Activated CD4-positive, alpha-beta memory T cell treated with anti-CD3 and anti-CD28 coated beads, Interleukin-2, amount 10 ng/mL, durations not matched to agents 7 days and 5 days (primary cell): Measurements from ENCODE around the gene TNS3. TPM values are rescaled to one million over a fixed set of nuclear protein-coding genes. Genes with fewer than 3 reads are reported as not detected.

ENCODE experiments used
- CTCF ChIA-PET: fragments of 350-600 bp; sonication (Branson Sonifier 250); formaldehyde crosslinking; loops from one replicate; lab custom pipeline; 2021; ENCODE audit warnings: antibody characterized with exemption, inconsistent platforms; lab: Charles Lee
- POLR2A ChIA-PET: fragments of 350-600 bp; sonication (Branson Sonifier 250); formaldehyde crosslinking; loops from one replicate; lab custom pipeline; 2021; ENCODE audit warnings: antibody characterized with exemption; lab: Charles Lee
- DNase-seq: peaks from one replicate; pipeline ENCODE4 v3.0.0-alpha.2; 2020
- H3K27ac Mint-ChIP-seq: one replicate; pipeline ENCODE4 v1.8.0; 2021; ENCODE audit warnings: mild to moderate bottlenecking, mixed read lengths
- H3K27me3 Mint-ChIP-seq: one replicate; pipeline ENCODE4 v1.8.0; 2021; ENCODE audit warnings: mixed read lengths
- H3K36me3 Mint-ChIP-seq: one replicate; pipeline ENCODE4 v1.8.0; 2021; ENCODE audit warnings: low read depth, mixed read lengths
- H3K4me1 Mint-ChIP-seq: one replicate; pipeline ENCODE4 v1.8.0; 2021; ENCODE audit warnings: mixed read lengths
- H3K4me3 Mint-ChIP-seq: one replicate; pipeline ENCODE4 v1.8.0; 2021; ENCODE audit warnings: mild to moderate bottlenecking, mixed read lengths
- H3K9me3 Mint-ChIP-seq: one replicate; pipeline ENCODE4 v1.8.0; 2021; ENCODE audit warnings: mixed read lengths
- total RNA-seq, 2 experiments: library from RNA; stranded (reverse); gene quantifications; one replicate each; pipeline ENCODE4 v1.2.3, GENCODE V29; 2021

Gene TNS3
- total RNA-seq, 2 experiments from 2014 or later = 0.15 to 0.18 TPM

DNA sequence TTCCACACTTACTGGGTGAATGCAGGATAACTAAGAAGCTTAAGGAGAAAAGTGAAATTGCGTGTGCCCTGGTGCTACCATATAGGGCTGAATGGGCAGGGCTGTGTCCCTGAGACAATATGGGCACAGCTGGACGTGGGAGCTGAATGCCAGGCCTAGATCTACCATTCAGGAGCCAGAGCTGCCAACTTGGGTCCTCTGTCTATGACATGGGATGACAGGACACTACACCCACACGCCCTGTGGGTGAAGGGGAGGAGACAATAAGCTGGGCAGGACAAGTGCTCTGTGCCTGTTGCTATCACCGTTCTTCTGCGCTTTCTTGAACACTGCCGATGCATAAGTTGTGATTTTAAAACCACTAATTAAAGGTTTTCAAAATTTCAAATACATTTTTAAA, 293.9 kb downstream of the TNS3 start:
- H3K36me3 Mint-ChIP-seq = no peaks in the 10 kb centered on the region
- ChIA-PET CTCF (no interaction called here), POLR2A (no interaction called here)
- H3K4me3 Mint-ChIP-seq = no peak overlapping the region
- no peak overlapping the region for H3K27ac Mint-ChIP-seq
- H3K4me1 Mint-ChIP-seq = peaks cover 8% of the 10 kb centered on the region
- H3K9me3 Mint-ChIP-seq = no peaks in the 10 kb centered on the region
- no peak for DNase-seq
- H3K27me3 Mint-ChIP-seq = no peaks in the 10 kb centered on the region

- no peak overlapping the region for H3K27ac Mint-ChIP-seq
- CTCF ChIA-PET = no interaction called here
- DNase-seq = no peak
- no peaks in the 10 kb centered on the region for H3K9me3 Mint-ChIP-seq
- H3K36me3 Mint-ChIP-seq = no peaks in the 10 kb centered on the region
- H3K4me1 Mint-ChIP-seq = no peaks in the 10 kb centered on the region
- POLR2A ChIA-PET = no interaction called here
- no peaks in the 10 kb centered on the region for H3K27me3 Mint-ChIP-seq
- H3K4me3 Mint-ChIP-seq = no peak overlapping the region
Observed at GRCh38 chr7:47285860-47286491, 295.9 kb downstream of the TNS3 start.

DNA sequence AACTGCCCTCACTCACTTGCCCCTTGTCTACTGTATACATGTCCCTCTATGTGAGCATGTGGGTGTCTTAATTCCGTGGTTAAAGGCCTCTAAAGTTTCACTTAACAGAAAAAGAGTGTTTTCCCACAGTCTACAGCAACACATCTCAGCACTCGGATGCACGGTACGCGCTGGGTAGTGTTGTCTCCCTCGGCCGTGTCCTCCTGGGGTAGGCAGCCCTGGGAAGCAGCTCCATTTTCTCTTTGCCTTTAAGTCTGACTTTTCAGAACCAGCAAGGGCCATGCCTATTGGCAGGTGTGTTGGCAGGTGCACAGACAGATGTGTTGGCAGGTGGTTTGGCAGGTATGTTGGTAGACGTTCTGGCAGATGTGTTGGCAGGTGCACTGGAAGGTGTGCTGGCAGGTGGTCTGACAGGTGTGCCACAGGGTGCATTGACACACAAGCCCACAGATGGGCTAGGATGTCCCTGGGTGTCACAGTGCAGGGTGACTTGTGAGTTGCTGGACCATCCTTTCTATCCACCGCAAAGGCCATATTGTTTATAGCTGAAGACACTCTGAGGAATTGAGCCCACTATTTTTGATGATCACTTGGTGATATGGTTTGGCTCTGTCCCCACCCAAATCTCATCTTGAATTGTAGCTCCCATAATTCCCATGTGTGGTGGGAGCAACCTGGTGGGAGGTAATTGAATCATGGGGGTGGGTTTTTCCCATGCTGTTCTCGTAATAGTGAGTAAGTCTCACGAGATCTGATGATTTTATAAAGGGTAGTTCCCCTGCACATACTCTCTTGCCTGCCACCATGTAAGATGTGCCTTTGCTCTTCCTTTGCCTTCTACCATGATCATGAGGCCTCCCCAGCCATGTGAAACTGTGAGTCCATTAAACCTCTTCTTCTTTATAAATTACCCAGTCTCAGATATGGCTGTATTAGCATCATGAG, 296.9 kb downstream of the TNS3 start:
- DNase-seq = no peak
- Mint-ChIP-seq H3K27ac (no peak overlapping the region), H3K27me3 (no peaks in the 10 kb centered on the region), H3K4me1 (no peaks in the 10 kb centered on the region), H3K9me3 (no peaks in the 10 kb centered on the region), H3K4me3 (no peak overlapping the region), H3K36me3 (no peaks in the 10 kb centered on the region)
- ChIA-PET CTCF (no interaction called here), POLR2A (no interaction called here)

DNA sequence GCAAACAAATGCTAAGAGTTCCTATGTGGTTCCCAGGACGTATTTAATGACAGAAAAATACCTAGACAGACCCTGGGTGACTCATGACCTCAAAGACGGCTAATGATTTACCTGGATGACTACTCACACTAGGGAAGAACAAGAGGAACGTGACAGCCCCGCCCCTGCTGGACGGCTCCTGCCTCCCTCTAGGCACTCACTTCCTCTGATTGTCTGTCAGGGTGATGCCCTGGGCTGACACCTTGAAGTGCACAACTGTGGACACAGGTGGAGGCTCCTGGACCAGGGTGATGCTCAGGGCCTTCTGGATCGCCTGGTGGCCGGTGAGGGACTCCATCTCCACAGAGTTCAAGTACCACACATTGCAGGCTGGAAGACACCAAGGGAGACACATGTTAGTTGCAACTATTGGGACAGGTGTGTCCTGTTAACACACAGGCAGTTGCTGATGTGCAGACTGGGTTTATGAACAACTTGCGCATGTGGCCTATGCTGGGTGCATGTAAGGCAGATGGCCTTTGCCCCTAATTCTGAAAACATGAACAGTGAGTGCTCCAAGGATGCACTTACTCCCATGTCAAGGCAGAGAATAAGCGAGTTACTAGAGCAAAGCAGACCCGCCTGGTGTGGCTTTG, 298.3 kb downstream of the TNS3 start:
- H3K9me3 Mint-ChIP-seq = no peaks in the 10 kb centered on the region
- no peak overlapping the region for H3K27ac Mint-ChIP-seq
- CTCF ChIA-PET = no interaction called here
- no peak for DNase-seq
- POLR2A ChIA-PET = no interaction called here
- no peak overlapping the region for H3K4me3 Mint-ChIP-seq
- no peaks in the 10 kb centered on the region for H3K36me3 Mint-ChIP-seq
- H3K4me1 Mint-ChIP-seq = no peaks in the 10 kb centered on the region
- no peaks in the 10 kb centered on the region for H3K27me3 Mint-ChIP-seq

DNA sequence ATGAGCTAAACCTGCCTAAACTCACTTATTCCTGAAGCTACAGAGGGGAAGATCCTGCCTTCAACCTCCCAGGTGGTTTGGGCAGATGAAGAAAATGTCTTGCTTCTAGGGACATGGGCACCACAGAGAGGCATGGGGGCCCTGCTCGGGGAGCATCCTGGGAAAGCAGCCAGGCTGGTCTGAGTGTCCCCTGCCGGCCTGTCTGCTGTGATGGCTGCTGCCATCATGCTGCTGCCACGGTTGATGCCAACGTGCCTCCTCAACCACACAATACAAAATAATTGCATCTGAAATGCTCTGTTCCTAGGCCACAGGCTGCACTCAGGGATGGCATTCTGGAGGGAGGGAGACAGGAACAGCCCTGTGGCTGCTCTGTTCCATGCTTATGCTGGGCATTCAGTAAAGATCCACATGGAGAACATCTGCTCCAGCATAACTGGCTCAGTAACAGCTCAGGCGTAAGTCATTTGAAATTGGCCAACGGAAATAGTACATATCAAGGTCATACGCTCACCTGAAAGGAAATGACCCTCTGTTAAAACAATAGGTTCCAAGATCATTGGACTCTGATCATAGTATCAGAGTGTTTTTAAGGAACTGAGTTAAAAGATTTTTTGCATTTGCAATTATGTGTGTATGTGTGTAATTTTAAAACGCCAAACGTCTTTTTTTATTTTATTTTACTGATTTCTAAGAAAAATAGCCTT, 299.0 kb downstream of the TNS3 start:
- CTCF ChIA-PET = no interaction called here
- POLR2A ChIA-PET = no interaction called here
- no peaks in the 10 kb centered on the region for H3K4me1 Mint-ChIP-seq

DNA sequence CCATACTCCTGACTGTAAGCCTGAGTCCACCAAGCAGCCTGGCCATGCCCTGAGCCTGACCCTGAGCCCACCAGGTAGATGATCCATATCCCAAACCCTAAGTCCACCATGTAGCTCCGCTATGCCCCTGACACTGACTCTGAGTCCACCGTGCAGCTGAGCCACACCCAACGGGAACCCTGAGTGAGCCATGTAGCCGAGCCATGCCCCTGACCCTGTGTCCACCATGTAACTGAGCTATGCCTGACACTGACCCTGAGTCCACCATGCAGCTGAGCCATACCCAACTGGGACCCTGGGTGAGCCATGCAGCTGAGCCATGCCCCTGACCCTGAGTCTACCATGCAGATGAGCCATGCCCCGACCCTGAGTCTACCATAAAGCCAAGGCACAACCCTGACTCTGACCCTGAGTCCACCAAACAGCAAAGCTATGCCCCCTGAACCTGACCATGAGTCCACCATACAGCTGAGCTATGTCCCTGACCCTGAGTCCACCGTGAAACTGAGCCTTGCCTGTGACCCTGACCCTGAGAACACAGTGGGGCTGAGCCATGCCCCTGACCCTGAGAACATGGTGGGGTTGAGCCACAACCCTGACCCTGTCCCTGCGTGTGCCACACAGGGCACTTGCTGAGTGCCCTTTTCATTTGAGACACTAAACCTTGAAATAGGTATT, 299.8 kb downstream of the TNS3 start:
- ChIA-PET CTCF (no interaction called here), POLR2A (no interaction called here)
- Mint-ChIP-seq H3K36me3 (no peaks in the 10 kb centered on the region), H3K27me3 (no peaks in the 10 kb centered on the region), H3K4me3 (no peak overlapping the region), H3K27ac (no peak overlapping the region), H3K4me1 (no peaks in the 10 kb centered on the region), H3K9me3 (no peaks in the 10 kb centered on the region)
- DNase-seq = no peak

More for the DNA sequence above, 299.0 kb downstream of the TNS3 start:
- no peaks in the 10 kb centered on the region for H3K36me3 Mint-ChIP-seq
- no peaks in the 10 kb centered on the region for H3K27me3 Mint-ChIP-seq
- no peak overlapping the region for H3K27ac Mint-ChIP-seq
- H3K4me3 Mint-ChIP-seq = no peak overlapping the region
- no peak for DNase-seq
- H3K9me3 Mint-ChIP-seq = no peaks in the 10 kb centered on the region

- Mint-ChIP-seq H3K4me1 (no peaks in the 10 kb centered on the region), H3K4me3 (no peak overlapping the region), H3K36me3 (no peaks in the 10 kb centered on the region), H3K9me3 (no peaks in the 10 kb centered on the region), H3K27me3 (no peaks in the 10 kb centered on the region), H3K27ac (no peak overlapping the region)
- CTCF ChIA-PET = no interaction called here
- DNase-seq = no peak
- POLR2A ChIA-PET = no interaction called here
Observed at GRCh38 chr7:47281161-47281560, 300.8 kb downstream of the TNS3 start.

DNA sequence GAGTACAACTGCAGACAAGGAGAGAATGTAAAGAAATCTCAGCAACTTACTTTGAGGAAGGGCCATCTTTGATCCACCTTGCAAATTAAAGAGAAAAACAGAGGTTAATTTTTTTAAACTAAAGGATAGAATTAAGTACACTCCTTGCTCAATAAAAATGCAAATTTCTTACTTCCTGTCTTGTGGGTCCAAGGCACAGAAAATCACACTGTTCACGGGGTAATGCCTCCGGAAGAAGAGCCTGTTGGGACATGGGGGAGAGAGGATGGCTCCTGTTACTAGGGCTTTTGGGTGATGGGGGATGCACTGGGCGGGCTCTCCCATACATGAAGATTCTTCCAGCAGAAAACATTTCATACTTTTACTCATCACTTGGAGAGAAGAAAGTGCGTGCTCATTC, 301.8 kb downstream of the TNS3 start:
- Mint-ChIP-seq H3K27me3 (no peaks in the 10 kb centered on the region), H3K36me3 (no peaks in the 10 kb centered on the region), H3K4me1 (no peaks in the 10 kb centered on the region), H3K4me3 (no peak overlapping the region), H3K9me3 (no peaks in the 10 kb centered on the region), H3K27ac (no peak overlapping the region)
- no peak for DNase-seq
- POLR2A ChIA-PET = no interaction called here
- CTCF ChIA-PET = no interaction called here

- DNase-seq = no peak
- CTCF ChIA-PET = no interaction called here
Observed at GRCh38 chr7:47278043-47278442, 303.9 kb downstream of the TNS3 start.

DNA sequence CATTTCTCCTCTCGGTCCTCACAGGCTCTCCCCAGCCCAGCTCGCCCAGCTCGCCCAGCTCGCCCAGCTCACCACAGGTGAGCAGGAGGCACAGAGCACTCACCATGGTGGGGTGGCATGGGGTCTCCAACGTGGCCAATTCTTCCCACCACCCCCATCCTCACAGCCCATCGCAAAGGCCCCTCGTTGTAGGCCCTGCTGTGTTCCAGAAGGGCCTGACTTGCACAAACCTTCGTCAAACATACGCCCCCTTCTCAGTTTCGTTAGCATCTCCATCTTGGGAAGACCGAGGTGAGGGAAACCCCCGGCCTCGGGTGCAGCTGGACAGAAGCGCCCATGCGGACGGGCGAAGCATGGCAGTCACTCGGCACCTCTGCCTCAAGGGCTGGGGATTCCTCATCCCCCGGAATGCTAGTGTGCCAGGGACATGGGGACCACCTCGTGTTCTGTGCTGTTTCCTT, 304.6 kb downstream of the TNS3 start:
- Mint-ChIP-seq H3K36me3 (no peaks in the 10 kb centered on the region), H3K9me3 (no peaks in the 10 kb centered on the region), H3K4me1 (no peaks in the 10 kb centered on the region), H3K27me3 (no peaks in the 10 kb centered on the region), H3K4me3 (no peak overlapping the region), H3K27ac (no peak overlapping the region)
- POLR2A ChIA-PET = no interaction called here
- DNase-seq = no peak
- CTCF ChIA-PET = no interaction called here

More at GRCh38 chr7:47278043-47278442, 303.9 kb downstream of the TNS3 start:
- no peaks in the 10 kb centered on the region for H3K4me1 Mint-ChIP-seq
- H3K27me3 Mint-ChIP-seq = no peaks in the 10 kb centered on the region
- no peak overlapping the region for H3K27ac Mint-ChIP-seq
- POLR2A ChIA-PET = no interaction called here
- no peaks in the 10 kb centered on the region for H3K9me3 Mint-ChIP-seq
- no peaks in the 10 kb centered on the region for H3K36me3 Mint-ChIP-seq
- H3K4me3 Mint-ChIP-seq = no peak overlapping the region

- no peaks in the 10 kb centered on the region for H3K9me3 Mint-ChIP-seq
- no peak overlapping the region for H3K27ac Mint-ChIP-seq
- no peaks in the 10 kb centered on the region for H3K36me3 Mint-ChIP-seq
- CTCF ChIA-PET = no interaction called here
- no peaks in the 10 kb centered on the region for H3K4me1 Mint-ChIP-seq
- no peak for DNase-seq
- no peaks in the 10 kb centered on the region for H3K27me3 Mint-ChIP-seq
- POLR2A ChIA-PET = no interaction called here
- H3K4me3 Mint-ChIP-seq = no peak overlapping the region
Observed at GRCh38 chr7:47273974-47274766, 307.7 kb downstream of the TNS3 start.

DNA sequence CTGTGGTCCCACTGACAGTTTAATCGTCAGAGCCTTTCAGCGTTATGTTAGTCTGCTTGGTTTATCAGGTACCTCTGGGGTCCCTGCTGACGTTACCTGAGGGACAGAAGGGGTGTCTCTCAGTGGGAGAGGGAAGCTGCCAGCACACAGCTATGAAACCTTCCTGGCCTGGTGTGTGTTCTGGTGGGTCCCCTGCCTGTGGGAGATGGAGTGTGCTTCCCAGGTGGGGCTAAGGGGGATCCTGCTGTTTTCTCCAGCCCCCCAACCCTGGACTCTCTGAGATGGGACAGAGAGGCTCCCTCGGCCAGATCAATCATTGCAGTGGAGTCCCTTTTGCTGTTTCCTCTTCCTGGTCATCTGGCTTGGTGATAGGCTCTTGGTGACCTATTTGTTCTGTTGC, 308.8 kb downstream of the TNS3 start:
- no peak for DNase-seq
- CTCF ChIA-PET = no interaction called here
- H3K9me3 Mint-ChIP-seq = no peaks in the 10 kb centered on the region

More for the DNA sequence above, 308.8 kb downstream of the TNS3 start:
- no peak overlapping the region for H3K27ac Mint-ChIP-seq
- POLR2A ChIA-PET = no interaction called here
- no peaks in the 10 kb centered on the region for H3K36me3 Mint-ChIP-seq
- no peak overlapping the region for H3K4me3 Mint-ChIP-seq
- H3K27me3 Mint-ChIP-seq = no peaks in the 10 kb centered on the region
- H3K4me1 Mint-ChIP-seq = no peaks in the 10 kb centered on the region
